T-helper 1 cell (primary cell): Measurements from ENCODE around the gene DNAH11.
"Not testable (repeated sequence)": the region's sequence is repeated elsewhere in the genome, so short reads cannot be mapped to it uniquely, and the experiment has no call there.

Experiments
- DNase-seq, 5 donors: peaks; one replicate each; pipeline ENCODE4 v3.0.0-alpha.2; 2012 to 2020
- total RNA-seq, 4 donors: gene quantifications; one replicate each; lab custom pipeline; 2026; lab: John Stamatoyannopoulos, UW

The DNAH11 gene, protein sequence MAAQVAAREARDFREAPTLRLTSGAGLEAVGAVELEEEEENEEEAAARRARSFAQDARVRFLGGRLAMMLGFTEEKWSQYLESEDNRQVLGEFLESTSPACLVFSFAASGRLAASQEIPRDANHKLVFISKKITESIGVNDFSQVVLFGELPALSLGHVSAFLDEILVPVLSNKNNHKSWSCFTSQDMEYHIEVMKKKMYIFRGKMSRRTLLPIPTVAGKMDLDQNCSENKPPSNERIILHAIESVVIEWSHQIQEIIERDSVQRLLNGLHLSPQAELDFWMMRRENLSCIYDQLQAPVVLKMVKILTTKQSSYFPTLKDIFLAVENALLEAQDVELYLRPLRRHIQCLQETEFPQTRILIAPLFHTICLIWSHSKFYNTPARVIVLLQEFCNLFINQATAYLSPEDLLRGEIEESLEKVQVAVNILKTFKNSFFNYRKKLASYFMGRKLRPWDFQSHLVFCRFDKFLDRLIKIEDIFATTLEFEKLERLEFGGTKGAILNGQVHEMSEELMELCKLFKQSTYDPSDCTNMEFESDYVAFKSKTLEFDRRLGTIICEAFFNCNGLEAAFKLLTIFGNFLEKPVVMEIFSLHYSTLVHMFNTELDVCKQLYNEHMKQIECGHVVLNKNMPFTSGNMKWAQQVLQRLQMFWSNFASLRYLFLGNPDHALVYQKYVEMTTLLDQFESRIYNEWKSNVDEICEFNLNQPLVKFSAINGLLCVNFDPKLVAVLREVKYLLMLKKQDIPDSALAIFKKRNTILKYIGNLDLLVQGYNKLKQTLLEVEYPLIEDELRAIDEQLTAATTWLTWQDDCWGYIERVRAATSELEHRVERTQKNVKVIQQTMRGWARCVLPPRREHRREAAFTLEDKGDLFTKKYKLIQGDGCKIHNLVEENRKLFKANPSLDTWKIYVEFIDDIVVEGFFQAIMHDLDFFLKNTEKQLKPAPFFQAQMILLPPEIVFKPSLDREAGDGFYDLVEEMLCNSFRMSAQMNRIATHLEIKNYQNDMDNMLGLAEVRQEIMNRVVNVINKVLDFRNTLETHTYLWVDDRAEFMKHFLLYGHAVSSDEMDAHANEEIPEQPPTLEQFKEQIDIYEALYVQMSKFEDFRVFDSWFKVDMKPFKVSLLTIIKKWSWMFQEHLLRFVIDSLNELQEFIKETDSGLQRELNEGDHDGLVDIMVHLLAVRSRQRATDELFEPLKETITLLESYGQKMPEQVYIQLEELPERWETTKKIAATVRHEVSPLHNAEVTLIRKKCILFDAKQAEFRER (N-terminal part only)
- 0 to 0.46 (median 0.21) reads per million in 4 donors for total RNA-seq

DNA sequence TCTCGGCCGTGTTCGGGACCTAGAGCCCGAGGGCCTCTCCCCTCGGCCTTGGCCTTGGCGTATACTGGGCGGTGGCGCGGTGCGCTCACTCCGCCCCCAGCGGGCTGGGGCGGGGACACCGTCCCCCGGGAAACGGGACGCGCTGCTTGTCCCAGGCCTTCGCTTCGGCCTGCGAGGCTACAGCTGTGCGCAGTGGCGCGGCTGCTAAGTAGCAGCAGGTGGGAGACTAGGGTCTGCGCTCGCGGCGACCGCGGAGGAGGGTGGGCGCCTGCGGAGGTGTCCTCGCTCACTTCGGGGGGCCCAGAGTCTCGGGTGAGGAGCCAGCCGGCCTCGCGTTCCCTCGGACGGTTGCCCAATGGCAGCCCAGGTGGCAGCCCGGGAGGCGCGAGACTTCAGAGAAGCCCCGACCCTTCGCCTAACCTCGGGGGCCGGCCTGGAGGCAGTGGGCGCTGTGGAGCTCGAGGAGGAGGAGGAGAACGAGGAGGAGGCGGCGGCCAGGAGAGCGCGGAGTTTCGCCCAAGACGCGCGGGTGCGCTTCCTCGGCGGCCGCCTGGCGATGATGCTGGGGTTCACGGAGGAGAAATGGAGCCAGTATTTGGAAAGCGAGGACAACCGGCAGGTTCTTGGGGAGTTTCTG, at the start of gene DNAH11:
DNAH11 (plus strand) TSS at position 149 of the 637 bp plus-strand sequence; CDS start at position 356, 207 bp downstream.
- DNase-seq = peak in 1 of 5 donors; percentile 23

DNA sequence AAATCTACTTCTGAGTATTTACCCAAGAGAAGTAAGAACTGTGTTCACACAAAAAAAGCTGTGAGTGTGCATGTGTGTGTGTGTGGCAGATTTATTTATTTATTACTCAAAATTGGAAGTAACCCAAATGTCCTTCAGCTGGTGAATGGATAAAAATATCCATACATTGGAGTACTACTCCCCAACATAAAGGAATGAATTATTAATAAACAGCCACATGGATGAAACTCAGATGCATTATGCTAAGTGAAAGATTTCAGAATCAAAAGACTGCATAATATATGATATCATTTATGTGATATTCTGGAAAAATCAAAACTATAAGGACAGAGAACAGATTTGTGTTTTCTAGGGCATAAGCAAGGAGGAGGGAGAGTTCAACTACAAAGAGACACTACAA, 47.1 kb upstream of the DNAH11 start:
- DNase-seq = no peak

DNA sequence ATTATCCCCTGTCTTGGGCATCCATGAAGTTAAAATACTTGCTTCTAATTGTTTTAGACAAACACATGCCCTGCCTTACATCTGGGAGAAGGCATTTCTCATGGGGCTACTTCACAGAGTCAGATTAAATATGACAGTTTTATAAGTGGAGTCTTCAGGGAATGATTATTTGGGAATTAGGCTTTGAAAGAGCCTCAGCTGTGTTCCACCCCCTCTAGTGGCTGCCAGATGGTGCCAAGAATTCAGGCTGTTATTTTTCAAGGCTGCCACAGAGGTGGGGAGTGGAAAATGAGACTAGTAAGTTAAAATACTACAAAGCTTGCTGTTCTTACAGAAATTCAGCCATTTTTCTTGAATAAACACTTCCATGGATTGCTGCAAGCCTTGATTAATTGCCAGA, 45.8 kb upstream of the DNAH11 start:
- no peak for DNase-seq

DNA sequence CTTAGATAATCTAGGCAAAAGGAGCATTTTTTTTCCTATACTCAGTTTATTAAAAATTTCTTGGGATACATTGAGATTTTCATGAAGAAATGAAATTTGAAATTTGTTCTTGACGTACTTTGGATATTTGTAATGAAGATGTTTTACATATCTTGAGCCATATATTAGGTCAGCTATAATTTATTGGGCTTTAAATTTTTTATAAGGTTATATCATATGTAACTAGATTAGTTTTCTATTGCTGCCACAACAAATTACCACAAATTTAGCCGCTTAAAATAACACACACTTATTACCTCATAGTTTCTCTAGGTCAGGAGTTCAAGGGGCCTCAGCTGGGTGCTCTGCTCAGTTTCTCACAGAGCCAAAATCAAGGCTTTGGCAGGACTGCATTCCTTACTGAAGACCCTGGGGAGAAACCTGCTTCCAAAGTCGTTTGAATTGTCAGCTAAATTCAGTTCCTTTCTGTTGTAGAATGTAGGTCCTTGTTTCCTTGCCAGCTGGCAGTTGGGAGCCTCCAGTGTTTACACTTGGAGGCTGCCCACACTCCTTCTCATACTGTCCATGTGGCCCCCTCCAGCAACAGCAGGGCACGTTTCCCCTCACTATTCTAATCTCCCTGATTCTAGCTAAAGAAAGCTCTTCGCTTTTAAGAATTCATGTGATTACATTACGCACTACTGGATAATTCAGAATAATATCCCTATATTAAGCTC, 42.6 kb upstream of the DNAH11 start:
- DNase-seq = no peak

DNA sequence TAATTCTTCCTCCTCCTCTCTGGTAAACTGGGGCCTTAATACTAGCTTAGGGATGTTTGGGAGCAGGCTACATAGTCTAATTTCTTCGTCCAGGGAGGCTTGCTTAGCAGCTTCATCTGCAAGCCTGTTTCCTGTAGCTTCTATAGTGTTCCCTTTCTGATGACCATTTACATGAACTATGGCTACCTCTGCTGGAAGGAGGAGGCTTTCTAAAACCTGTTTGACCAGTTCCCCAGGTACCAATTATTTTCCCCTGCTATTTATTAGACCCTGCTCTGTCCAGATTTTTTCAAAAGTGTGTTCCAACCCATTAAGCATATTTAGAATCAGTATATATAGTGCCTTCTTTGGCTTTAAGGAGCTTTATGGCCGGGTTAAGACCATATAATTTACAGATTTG, 38.8 kb upstream of the DNAH11 start:
- DNase-seq = no peak

DNA sequence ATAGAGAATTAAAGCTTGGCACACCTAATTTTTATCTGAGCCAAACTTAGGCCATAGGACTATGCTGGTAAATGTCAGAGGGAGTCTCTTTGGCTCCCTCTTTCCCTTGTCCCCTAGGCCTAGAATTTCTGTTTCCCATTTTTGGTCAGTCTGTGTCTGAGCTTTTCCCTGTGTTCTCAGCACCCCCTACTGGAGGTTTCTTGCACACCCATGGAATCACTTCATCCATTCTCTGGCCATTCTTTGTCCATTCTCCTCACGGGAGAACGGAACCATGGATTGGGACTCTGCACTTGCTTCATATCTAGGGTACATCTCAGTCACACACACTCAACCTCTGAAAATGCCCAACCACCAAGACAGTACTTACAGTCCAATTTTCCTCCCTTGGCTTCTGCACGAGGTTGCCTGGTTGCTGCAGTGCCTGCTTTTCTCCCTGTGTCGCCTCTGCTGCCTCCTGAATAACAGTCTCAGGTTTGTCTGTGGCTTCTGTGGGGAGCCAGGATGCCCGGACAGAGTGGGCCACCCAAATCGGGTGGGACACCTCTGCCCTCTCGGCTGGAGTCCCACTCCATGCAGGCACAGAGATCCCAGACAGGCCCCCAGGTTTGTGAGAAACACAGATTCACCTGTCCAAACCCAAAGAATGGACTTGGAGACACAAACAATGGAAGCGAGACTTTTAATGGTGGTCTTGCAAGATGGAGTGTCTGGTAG, 35.1 kb upstream of the DNAH11 start:
- peak in 1 of 5 donors; percentile 23 for DNase-seq

DNA sequence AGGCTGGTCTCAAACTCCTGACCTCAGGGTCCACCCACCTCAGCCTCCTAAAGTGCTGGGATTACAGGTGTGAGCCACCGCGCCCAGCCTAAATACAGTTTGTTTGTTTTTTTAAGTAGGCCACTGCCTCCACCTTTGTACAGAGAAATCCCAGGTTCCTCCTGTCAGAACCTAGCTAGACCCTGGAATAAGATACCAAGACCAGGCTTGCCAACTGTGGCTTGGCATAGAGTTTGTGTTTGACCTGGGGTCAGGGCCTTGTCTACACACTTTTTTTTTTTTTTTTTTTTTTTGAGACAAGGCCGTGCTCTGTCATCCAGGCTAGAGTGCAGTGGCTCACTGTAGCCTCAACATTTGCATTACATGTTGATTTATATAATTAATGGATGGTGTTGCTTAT, 34.3 kb upstream of the DNAH11 start:
- no peak for DNase-seq

DNA sequence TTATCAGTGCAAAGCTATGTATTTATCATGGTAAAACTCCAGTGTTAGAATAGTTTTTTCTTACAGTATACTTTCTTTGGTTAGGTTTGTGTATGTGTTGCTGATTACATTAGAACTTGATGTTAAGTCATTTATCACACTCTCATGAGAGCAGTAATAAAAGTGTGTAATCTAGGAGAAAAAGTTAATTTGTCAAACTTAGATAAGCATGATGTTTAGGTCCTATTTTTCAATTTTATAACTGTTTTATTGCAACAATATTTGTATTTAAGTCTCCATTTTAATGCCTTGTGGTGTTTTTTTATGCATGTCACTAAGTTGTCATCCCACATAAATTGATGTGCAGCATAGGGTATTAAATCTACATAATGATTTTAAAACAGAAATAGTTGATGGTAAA, 28.8 kb upstream of the DNAH11 start:
- DNase-seq = no peak

DNA sequence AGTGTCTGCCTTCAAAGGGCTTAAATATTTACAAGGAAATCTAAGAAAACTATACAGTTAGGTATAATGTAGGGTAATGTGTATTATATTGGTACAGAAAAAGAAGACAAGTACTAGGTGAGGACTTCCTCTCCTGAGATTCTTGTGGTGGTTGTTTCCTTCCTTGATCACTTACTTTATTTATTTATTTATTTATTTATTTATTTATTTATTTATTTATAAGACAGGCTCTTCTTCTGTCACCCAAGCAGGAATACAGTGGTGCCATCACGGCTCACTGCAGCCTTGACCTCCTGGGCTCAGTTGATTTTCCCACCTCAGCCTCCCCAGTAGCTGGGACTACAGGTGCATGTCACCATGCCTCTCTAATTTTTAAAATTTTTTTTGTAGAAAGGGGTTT, 18.2 kb upstream of the DNAH11 start:
- DNase-seq = no peak

DNA sequence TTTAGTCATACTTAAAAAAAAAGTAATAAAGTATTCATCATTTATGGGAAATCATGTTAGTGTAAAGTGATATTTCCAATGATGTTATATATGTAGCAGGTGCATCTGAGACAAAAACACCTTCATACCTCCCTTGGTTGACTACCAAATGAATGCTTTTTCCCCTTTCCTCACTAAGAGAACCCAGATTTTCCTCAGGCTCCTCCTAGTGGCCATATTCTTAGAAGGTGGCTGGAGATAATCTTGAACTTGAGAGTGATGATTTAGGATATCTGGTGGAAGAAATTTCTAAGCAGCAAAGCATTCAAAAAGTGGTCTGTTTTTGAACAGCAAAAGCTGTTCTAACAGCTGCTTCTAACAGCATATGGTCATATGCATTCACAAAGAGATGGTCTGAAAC, 16.8 kb upstream of the DNAH11 start:
- peak in 1 of 5 donors; percentile 11 for DNase-seq

DNA sequence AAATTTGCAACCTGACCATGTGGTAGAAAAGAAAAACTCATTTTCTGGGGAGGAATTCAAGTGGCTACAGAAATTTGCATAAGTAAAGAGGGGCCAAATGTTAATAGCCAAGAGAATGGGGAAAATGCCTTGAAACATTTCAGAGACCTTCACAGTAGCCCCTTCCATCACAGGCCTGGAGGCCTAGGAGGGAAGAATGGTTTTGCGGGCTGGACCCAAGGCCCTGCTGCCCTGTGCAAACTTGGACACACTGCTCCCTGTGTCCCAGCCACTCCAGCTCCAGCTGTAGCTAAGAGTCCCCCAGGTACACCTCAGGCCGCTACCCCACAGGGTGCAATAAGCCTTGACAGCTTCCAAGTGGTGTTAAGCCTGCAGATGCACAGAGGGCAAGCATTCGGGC, 16.4 kb upstream of the DNAH11 start:
- DNase-seq = no peak

DNA sequence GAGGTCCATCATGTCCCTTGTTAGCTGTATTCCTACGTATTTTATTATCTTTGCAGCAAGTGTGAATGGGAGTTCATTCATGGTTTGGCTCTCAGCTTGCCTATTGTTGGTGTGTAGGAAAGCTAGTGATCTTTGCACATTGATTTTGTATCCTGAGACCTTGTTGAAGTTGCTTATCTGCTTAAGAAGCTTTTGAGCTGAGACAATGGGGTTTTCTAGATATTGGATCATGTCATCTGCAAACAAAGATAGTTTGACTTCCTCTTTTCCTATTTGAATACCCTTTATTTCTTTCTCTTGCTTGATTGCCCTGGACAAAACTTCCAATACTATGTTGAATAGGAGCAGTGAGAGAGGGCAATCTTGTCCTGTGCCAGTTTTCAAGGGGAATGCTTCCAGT, 10.4 kb upstream of the DNAH11 start:
- DNase-seq = not testable (repeated sequence)

DNA sequence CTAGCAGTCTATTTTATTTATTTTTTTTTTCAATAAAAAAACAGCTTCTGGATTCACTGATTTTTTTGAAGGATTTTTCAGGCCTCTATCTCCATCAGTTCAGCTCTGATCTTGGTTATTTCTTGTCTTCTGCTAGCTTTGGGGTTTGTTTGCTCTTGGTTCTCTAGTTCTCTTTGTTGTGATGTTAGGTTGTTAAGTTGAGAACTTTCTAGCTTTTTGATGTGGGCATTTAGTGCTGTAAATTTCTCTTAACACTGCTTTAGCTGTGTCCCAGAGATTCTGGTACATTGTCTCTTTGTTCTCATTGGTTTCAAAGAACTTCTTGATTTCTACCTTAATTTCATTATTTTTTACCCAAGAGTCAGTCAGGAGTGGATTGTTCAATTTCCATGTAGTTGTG, 9.2 kb upstream of the DNAH11 start:
- DNase-seq = not testable (repeated sequence)

DNA sequence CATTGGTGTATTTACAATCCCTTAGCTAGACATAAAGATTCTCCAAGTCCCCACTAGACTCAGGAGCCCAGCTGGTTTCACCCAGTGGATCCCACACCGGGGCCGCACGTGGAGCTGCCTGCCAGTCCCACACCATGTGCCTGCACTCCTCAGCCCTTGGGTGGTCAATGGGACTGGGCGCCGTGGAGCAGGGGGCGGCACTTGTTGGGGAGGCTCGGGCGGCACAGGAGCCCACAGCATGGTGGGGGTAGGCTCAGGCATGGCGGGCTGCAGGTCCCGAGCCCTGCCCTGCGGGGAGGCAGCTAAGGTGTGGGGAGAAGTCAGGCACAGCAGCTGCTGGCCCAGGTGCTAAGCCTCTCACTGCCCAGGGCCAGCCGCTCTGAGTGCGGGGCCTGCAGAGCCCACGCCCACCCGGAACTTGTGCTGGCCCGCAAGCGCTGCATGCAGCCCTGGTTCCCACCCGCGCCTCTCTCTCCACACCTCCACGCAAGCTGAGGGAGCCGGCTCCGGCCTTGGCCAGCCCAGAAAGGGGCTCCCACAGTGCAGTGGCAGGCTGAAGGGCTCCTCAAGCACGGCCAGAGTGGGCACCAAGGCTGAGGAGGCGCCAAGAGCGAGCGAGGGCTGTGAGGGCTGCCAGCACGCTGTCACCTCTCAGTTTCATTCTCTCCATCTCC, 6.3 kb upstream of the DNAH11 start:
- not testable (repeated sequence) for DNase-seq

DNA sequence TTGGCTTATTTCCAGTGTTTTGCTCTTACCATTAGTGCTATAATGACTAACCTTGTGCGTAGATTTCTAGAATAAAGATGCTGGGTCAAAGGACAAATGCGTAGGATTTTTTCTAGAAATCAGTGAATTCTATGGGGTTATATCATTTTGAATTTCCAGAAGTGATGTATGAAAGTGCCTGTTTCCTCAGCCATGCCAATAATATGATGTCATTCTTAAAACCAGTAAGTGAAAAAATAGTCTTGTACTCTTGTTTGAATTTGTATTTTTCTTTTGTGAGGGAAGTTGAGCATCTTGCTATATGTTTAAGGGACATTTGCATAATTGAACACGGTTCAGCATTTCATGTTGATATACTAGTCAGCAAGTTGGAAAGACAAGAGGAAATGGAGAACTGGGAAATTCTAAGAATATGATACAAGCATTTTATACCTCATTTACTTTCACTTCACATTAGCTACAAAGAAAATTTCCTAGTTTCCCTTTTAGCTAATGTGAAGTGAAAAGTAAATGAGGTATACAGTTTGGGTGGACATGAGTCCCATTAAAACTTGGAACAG, 3.8 kb upstream of the DNAH11 start:
- DNase-seq = no peak

DNA sequence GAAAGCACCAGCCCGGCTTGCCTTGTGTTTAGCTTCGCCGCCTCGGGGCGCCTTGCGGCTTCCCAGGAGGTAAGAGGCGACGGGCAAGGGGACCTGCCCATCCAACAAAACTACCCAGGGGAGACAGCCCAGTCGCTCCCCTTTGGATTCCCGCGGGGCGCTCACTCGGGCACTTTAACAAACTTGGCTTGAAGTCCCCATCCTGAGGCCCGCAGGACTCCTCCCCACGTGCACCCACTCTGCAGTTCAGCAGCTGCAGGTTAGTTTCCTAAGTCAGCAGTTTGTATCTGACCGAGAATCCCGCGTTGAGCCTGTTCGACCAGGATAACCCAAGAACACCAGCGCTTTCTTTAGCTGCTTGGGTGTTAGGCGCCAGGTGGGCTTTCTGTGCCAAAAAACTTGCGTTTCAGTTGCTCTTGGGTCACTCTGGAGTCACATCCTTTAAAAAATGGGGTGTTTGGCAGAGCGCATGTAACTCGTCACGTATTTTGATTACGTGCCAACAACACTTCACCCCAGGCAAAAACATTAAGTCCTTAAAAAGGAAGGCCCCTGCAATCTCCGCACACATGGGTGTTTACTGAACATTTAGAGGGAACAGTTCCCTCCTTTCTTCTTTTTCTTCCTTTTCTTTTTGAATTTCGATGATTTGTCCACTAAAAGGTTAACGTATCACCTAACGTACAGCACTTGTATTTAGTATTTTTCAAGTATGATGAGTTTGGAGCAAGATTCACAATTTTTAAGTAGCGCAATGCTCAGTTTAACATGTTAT, 876 bp downstream of the DNAH11 start:
- DNase-seq = no peak

DNA sequence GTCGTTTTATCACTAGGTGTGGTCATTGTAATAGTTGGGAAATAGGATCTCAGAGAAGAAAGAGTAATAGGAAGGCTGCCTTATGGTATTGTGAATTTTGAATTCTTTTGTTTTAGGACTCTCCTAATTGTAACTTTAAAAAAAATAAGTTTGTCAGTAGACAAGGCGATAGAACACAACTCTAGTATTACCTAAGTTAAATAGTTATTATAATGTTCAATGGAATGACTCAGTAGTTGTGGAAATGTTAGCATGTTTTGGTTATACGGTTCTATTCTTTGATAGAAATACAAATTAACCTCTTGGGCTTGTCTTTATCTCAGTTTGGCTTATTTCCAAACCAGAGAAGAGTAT, 1.4 kb downstream of the DNAH11 start:
- no peak for DNase-seq

DNA sequence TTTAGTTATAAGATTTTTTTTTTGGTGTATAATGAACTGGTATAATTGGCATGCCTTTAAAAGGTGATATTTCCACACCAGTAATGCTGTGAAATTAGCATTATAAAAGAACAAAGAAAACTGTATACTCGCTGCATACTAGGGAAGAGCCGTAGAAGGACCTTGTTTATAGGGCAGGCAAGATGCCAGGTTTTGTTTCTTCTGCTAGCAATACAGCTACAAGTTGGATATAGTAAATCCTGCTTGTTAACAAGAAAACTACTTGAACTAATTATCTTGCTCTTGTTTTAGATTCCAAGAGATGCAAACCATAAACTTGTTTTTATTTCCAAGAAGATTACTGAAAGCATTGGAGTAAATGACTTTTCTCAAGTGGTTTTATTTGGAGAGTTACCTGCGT, 1.9 kb downstream of the DNAH11 start:
- no peak for DNase-seq

DNA sequence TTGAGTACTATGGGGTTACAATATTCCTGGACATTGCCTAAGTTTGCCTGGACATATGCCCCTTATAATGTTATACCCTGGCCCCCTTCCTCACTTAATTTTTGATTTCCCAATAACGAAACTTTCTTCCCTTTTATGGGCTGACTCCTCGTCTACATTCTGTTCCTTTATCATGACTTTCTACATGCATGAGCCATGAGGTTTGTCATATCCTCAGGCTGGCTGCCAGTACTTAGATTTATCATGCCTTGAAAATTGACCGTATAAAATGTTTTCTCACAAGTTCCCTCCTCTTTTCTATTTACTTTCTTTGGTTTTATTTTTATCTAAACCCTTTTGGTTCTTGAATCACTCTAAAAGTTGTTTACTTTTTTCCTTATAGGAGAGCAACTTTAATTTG, 4.7 kb downstream of the DNAH11 start:
- DNase-seq = no peak
